ENCODE measurements around the gene MAPKAPK3. TPM values are rescaled to one million over a fixed set of nuclear protein-coding genes. Genes with fewer than 3 reads are reported as not detected.

MAPKAPK3 gene
- total RNA-seq, 4 donors from 2014 or later: 20.8 to 31.3 (median 27.2) TPM

DNA sequence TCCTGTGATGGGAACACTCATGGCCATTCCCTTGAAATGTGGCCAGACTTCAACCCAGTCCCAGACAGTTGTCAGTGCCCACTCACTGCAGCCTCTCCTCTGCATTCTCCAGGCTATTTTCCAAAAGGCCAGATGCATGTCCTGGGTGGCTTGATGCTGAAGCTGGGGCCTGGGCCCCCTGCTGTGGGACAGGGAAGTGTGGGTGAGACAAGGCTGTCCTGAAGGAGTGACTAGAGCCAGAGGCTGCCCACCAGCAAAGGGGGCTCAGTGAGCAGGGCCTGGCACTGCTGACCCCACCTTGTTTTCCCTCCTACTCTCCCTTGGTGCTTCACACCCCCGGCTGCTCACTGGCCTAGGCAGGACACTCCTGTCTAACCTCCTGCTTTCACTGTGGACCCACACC is 17.2 kb upstream of the MAPKAPK3 start:
- Histone ChIP-seq H3K36me3 (peaks cover 0 to 14% (median 4%) of the 10 kb centered on the region in 4 donors), H3K27me3 (no peaks in the 10 kb centered on the region), H3K4me1 (peaks cover 41 to 55% (median 51%) of the 10 kb centered on the region in 4 donors), H3K27ac (replicated peaks in 1 of 4) (peak overlapping the region; percentile 84 to 99 (median 97)), H3K4me3 (no peak overlapping the region), H3K9me3 (no peaks in the 10 kb centered on the region)
- TF ChIP-seq EP300 (IDR thresholded peaks at IDR 0.05) (no peak), POLR2AphosphoS5 (IDR thresholded peaks at IDR 0.05) (no peak), POLR2A (IDR thresholded peaks at IDR 0.05; ENCODE audit: low read depth) (no peak)
- TF ChIP-seq, protein P1, sequence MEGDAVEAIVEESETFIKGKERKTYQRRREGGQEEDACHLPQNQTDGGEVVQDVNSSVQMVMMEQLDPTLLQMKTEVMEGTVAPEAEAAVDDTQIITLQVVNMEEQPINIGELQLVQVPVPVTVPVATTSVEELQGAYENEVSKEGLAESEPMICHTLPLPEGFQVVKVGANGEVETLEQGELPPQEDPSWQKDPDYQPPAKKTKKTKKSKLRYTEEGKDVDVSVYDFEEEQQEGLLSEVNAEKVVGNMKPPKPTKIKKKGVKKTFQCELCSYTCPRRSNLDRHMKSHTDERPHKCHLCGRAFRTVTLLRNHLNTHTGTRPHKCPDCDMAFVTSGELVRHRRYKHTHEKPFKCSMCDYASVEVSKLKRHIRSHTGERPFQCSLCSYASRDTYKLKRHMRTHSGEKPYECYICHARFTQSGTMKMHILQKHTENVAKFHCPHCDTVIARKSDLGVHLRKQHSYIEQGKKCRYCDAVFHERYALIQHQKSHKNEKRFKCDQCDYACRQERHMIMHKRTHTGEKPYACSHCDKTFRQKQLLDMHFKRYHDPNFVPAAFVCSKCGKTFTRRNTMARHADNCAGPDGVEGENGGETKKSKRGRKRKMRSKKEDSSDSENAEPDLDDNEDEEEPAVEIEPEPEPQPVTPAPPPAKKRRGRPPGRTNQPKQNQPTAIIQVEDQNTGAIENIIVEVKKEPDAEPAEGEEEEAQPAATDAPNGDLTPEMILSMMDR (IDR thresholded peaks at IDR 0.05): no peak
- WGBS: 82% methylated on average over 1 of the region's 1 CpG
- DNase-seq (ENCODE audit: extremely low spot score): no peak
- intact Hi-C loops (cut with DNase I): no loop called here

DNA sequence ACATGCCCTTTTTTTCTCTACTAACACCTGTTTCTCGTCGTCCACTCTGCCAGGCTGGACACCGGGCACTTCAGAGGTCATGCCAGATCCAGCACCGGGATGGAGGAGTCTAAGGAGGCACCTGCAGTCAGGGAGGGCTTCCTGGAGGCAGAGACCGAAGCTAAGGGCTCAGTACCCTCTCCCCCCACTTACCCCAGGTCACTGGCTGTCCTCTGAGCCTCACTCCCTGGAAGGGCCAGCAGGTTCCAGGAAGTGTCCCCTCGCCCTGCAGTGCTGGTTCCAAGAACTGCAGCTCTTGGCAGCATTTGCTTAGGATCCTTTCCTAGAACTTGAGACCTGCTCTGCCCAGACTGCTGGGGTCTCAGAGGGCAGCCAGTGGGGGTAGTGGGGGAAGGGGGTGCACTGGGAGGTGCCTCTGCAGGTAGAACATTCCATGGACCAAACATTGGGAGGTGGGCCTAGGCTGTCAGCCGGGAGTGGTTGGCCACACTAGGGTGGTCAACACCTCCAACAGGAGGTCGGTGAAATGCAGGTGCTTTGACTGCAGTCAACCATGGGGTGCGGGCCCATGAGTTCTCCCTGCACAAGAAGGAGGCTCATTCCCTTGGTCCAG is 16.7 kb upstream of the MAPKAPK3 start:
- Histone ChIP-seq H3K27ac (replicated peaks in 1 of 4) (peak overlapping the region; percentile 84 to 99 (median 97)), H3K27me3 (no peaks in the 10 kb centered on the region), H3K9me3 (no peaks in the 10 kb centered on the region), H3K36me3 (peaks cover 0 to 20% (median 4%) of the 10 kb centered on the region in 4 donors), H3K4me1 (peaks cover 46 to 61% (median 57%) of the 10 kb centered on the region in 4 donors), H3K4me3 (no peak overlapping the region)
- no peak for TF ChIP-seq EP300 (IDR thresholded peaks at IDR 0.05)
- TF ChIP-seq POLR2AphosphoS5 (IDR thresholded peaks at IDR 0.05): no peak
- no peak for TF ChIP-seq POLR2A (IDR thresholded peaks at IDR 0.05; ENCODE audit: low read depth)
- TF ChIP-seq, protein P1 (IDR thresholded peaks at IDR 0.05): no peak
- intact Hi-C loops (cut with DNase I): no loop called here
- DNase-seq (ENCODE audit: extremely low spot score): no peak
- WGBS: 75% methylated on average over 6 of the region's 9 CpGs

DNA sequence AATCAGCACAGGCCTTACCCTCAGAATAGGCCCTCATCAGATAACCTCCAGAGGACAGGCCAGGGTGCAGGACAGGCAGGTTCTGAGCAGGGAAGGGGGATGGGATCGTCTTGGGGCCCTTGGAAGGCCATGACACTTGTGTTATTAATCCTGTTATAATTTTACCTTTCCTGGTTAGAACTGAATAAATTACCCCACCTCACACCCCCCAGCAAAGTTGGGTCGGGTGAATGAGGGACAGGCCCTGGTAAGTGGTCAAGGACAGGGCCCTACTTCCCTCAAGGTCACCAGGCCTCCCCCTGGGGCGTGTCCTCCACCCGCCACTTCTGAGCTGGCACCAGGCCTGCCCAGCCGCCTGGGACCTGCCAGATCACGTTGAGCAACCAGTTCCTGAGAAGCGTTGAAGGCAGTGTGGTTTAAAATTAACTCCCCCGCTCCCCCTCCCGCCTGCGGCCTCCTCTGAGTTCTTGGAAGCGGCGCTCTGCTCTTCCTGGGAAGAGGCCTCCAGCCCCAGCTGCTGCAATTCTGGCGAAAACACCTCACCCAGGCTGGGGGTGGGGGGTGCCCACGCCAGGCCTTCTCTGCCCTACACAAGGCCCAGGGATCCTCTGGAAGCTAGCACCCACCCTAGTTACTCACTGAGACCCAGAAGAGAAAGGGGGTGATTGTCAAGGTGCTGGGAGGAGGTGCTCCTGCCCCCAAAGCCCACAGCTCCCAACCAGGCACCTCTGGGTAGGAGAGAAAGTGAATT is 15.9 kb upstream of the MAPKAPK3 start:
- intact Hi-C loops (cut with DNase I): no loop called here
- 9% methylated on average over 14 of the region's 14 CpGs for WGBS

DNA sequence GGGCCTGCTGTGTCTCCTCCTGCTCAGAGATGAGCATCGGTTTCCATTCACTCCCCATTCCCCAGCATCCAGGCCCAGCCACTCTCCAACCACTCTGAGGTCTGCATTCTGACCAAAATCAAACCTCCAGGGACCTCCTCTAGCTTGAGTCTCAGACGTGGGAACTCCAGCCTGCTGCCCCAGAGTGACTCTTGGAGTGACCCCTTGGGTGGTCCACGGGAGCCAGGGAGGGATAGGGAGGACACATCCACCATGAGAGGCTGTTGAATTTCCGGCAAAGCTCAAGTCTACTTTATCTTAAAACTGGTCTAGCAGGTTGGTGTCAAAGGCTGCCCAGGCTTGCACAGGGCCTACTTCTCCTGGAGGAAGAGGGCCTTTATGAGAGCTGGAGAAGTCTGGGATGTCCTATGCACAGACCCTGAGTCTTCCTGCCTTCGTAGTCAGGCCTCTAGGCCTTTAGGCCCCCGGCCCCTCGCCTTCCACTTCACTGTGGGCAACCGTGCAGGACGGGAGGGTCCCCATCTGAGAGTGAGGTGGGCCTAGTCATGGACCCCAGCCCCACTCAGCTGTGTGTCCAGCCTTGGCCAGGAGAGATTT is 14.3 kb upstream of the MAPKAPK3 start:
- TF ChIP-seq POLR2A (IDR thresholded peaks at IDR 0.05; ENCODE audit: low read depth) (no peak), EP300 (IDR thresholded peaks at IDR 0.05) (no peak), POLR2AphosphoS5 (IDR thresholded peaks at IDR 0.05) (no peak)
- TF ChIP-seq, protein P1 (IDR thresholded peaks at IDR 0.05): no peak
- H3K27ac ChIP-seq (replicated peaks in 1 of 4): peak overlapping the region; percentile 84 to 99 (median 97)
- no peak for DNase-seq (ENCODE audit: extremely low spot score)
- no peak overlapping the region for H3K4me3 ChIP-seq
- H3K9me3 ChIP-seq: no peaks in the 10 kb centered on the region
- intact Hi-C loops (cut with DNase I): no loop called here
- 62% methylated on average over 6 of the region's 9 CpGs for WGBS
- peaks cover 5 to 43% (median 25%) of the 10 kb centered on the region in 4 donors for H3K36me3 ChIP-seq
- peaks cover 68 to 85% (median 74%) of the 10 kb centered on the region in 4 donors for H3K4me1 ChIP-seq
- H3K27me3 ChIP-seq: no peaks in the 10 kb centered on the region

More for the DNA sequence above, 15.9 kb upstream of the MAPKAPK3 start:
- peak; percentile 99 for DNase-seq (ENCODE audit: extremely low spot score)
- peak overlapping the region; percentile 20 to 37 (median 30) for H3K4me3 ChIP-seq
- H3K4me1 ChIP-seq: peaks cover 54 to 68% (median 63%) of the 10 kb centered on the region in 4 donors
- peak overlapping the region; percentile 84 to 99 (median 97) for H3K27ac ChIP-seq (replicated peaks in 1 of 4)
- peaks cover 0 to 26% (median 8%) of the 10 kb centered on the region in 4 donors for H3K36me3 ChIP-seq
- TF ChIP-seq POLR2AphosphoS5 (IDR thresholded peaks at IDR 0.05) (peak; percentile 83 to 95), EP300 (IDR thresholded peaks at IDR 0.05) (peak; percentile 73), POLR2A (IDR thresholded peaks at IDR 0.05; ENCODE audit: low read depth) (no peak)
- TF ChIP-seq, protein P1 (IDR thresholded peaks at IDR 0.05): no peak
- H3K9me3 ChIP-seq: no peaks in the 10 kb centered on the region
- no peaks in the 10 kb centered on the region for H3K27me3 ChIP-seq

Data from esophagus muscularis mucosa (tissue), 4 donors.